Trophoblast cell (in vitro differentiated cells and primary cell): ENCODE measurements around the gene NACA2.

Source experiments
- DNase-seq, 2 donors: peaks; one replicate each; pipeline ENCODE4 v3.0.0-alpha.2; 2016
- H2AFZ ChIP-seq: 2 replicates; pipeline ENCODE4 v1.6.1; 2013; ENCODE audit warnings: low read length, moderate library complexity, mild to moderate bottlenecking; ENCODE audit not compliant: insufficient read depth, poor library complexity
- H2AK5ac ChIP-seq: 2 replicates; pipeline ENCODE4 v1.6.1; 2013; ENCODE audit warnings: mild to moderate bottlenecking, low read length
- H2BK120ac ChIP-seq: 2 replicates; pipeline ENCODE4 v1.6.1; 2013; ENCODE audit warnings: low read length, mild to moderate bottlenecking, moderate library complexity; ENCODE audit not compliant: insufficient read depth, poor library complexity
- H2BK12ac ChIP-seq: 2 replicates; pipeline ENCODE4 v1.6.1; 2013; ENCODE audit warnings: mild to moderate bottlenecking, low read length, moderate library complexity
- H2BK5ac ChIP-seq: 2 replicates; pipeline ENCODE4 v1.6.1; 2013; ENCODE audit warnings: low read length, low read depth, moderate library complexity, mild to moderate bottlenecking; ENCODE audit not compliant: poor library complexity
- H3K14ac ChIP-seq: 2 replicates; pipeline ENCODE4 v1.6.1; 2013; ENCODE audit warnings: mild to moderate bottlenecking, low read length
- H3K18ac ChIP-seq: 2 replicates; pipeline ENCODE4 v1.6.1; 2013; ENCODE audit warnings: mild to moderate bottlenecking, low read length
- H3K23ac ChIP-seq: 2 replicates; pipeline ENCODE4 v1.6.1; 2013; ENCODE audit warnings: low read length
- H3K27ac ChIP-seq: 2 replicates; pipeline ENCODE4 v1.5.1; 2013; ENCODE audit warnings: low read depth, mild to moderate bottlenecking, inconsistent platforms, low read length, moderate library complexity
- H3K27me3 ChIP-seq: 2 replicates; pipeline ENCODE4 v1.6.1; 2013; ENCODE audit warnings: inconsistent platforms, mild to moderate bottlenecking, low read length, moderate library complexity; ENCODE audit not compliant: insufficient read depth
- H3K36me3 ChIP-seq, 2 experiments: 1 replicate in 1 of 2; 2 replicates in 1 of 2; pipeline ENCODE4 v1.6.1; 2013; ENCODE audit warnings: low read length in 2 of 2, mild to moderate bottlenecking in 2 of 2, moderate library complexity in 1 of 2; ENCODE audit not compliant: insufficient read depth in 2 of 2, control insufficient read depth in 1 of 2
- H3K4ac ChIP-seq: 2 replicates; pipeline ENCODE4 v1.6.1; 2013; ENCODE audit warnings: low read depth, mild to moderate bottlenecking, low read length, moderate library complexity
- H3K4me1 ChIP-seq, 2 experiments: 1 replicate in 1 of 2; 2 replicates in 1 of 2; pipeline ENCODE4 v1.6.1; 2013; ENCODE audit warnings: low read length in 2 of 2, mild to moderate bottlenecking in 2 of 2, moderate library complexity in 1 of 2; ENCODE audit not compliant: insufficient read depth in 2 of 2, control insufficient read depth in 1 of 2
- H3K4me2 ChIP-seq: 2 replicates; pipeline ENCODE4 v1.6.1; 2013; ENCODE audit warnings: inconsistent platforms, mild to moderate bottlenecking, low read length, moderate library complexity
- H3K4me3 ChIP-seq: 2 replicates; pipeline ENCODE4 v1.5.1; 2013; ENCODE audit warnings: mild to moderate bottlenecking, low read depth, low read length, inconsistent platforms
- H3K79me1 ChIP-seq: one replicate; pipeline ENCODE4 v1.6.1; 2013; ENCODE audit warnings: low read length
- H3K79me2 ChIP-seq: 2 replicates; pipeline ENCODE4 v1.6.1; 2013; ENCODE audit warnings: low read length, mild to moderate bottlenecking; ENCODE audit not compliant: control insufficient read depth, insufficient read depth, poor library complexity
- H3K9ac ChIP-seq: 2 replicates; pipeline ENCODE4 v1.6.1; 2013; ENCODE audit warnings: mild to moderate bottlenecking, low read length
- H3K9me3 ChIP-seq: 2 replicates; pipeline ENCODE4 v1.6.1; 2013; ENCODE audit warnings: low read depth, mild to moderate bottlenecking, control low read depth, inconsistent platforms, low read length; ENCODE audit not compliant: insufficient read depth
- H4K12ac ChIP-seq: 2 replicates; pipeline ENCODE4 v1.6.1; 2013; ENCODE audit warnings: low read depth, mild to moderate bottlenecking, low read length, moderate library complexity
- H4K8ac ChIP-seq: 2 replicates; pipeline ENCODE4 v1.6.1; 2013; ENCODE audit warnings: low read depth, mild to moderate bottlenecking, low read length, moderate library complexity
- H4K91ac ChIP-seq: one replicate; pipeline ENCODE4 v1.6.1; 2013; ENCODE audit warnings: low read depth, mild to moderate bottlenecking, low read length, moderate library complexity
- WGBS: extraction: QIAGEN DNeasy Blood & Tissue Kit; methylation state at CpG from one replicate; pipeline ENCODE4 v1.1.7; 2013; ENCODE audit warnings: missing lambda C conversion rate; ENCODE audit not compliant: insufficient read length, insufficient coverage; ENCODE audit errors: extremely low coverage; 5-methylcytosine and 5-hydroxymethylcytosine counted together

The NACA2 gene

GRCh38 chr17:61591930-61592329 lies 911 bp upstream of the NACA2 start:
- Histone ChIP-seq H3K9ac (no peak overlapping the region), H3K4me1 (no peaks in the 10 kb centered on the region), H4K8ac (no peak overlapping the region), H3K36me3 (no peaks in the 10 kb centered on the region), H3K23ac (no peak overlapping the region), H3K27me3 (no peaks in the 10 kb centered on the region), H3K4ac (no peak overlapping the region), H3K18ac (no peak overlapping the region), H2AK5ac (no peak overlapping the region), H3K27ac (no peak overlapping the region), H4K12ac (no peak overlapping the region), H2BK12ac (no peak overlapping the region), H2AFZ (no peak overlapping the region), H3K14ac (no peak overlapping the region), H3K79me1 (no peaks in the 10 kb centered on the region), H2BK120ac (no peak overlapping the region), H3K9me3 (peaks cover 2% of the 10 kb centered on the region), H3K4me2 (no peak overlapping the region), H3K79me2 (no peaks in the 10 kb centered on the region), H4K91ac (no peak overlapping the region), H2BK5ac (no peak overlapping the region), H3K4me3 (no peak overlapping the region)
- no CpG with 5 or more reads among the region's 8 CpGs for WGBS
- no peak for DNase-seq

GRCh38 chr17:61589990-61590389 lies 1.0 kb downstream of the NACA2 start:
- Histone ChIP-seq H4K12ac (no peak overlapping the region), H3K4me2 (no peak overlapping the region), H3K23ac (no peak overlapping the region), H2AK5ac (no peak overlapping the region), H2BK5ac (no peak overlapping the region), H2BK120ac (no peak overlapping the region), H2AFZ (no peak overlapping the region), H3K27ac (no peak overlapping the region), H3K79me2 (no peaks in the 10 kb centered on the region), H3K14ac (no peak overlapping the region), H3K4me1 (no peaks in the 10 kb centered on the region), H3K4ac (no peak overlapping the region), H3K9ac (no peak overlapping the region), H4K91ac (no peak overlapping the region), H3K36me3 (no peaks in the 10 kb centered on the region), H3K79me1 (no peaks in the 10 kb centered on the region), H3K9me3 (peaks cover 2% of the 10 kb centered on the region), H3K27me3 (no peaks in the 10 kb centered on the region), H2BK12ac (no peak overlapping the region), H3K4me3 (no peak overlapping the region), H3K18ac (no peak overlapping the region), H4K8ac (no peak overlapping the region)
- DNase-seq, result no peak
- WGBS, result no CpG with 5 or more reads among the region's 5 CpGs

- Histone ChIP-seq H2BK12ac (no peak overlapping the region), H3K4me2 (no peak overlapping the region), H4K8ac (no peak overlapping the region), H4K12ac (no peak overlapping the region), H2BK120ac (no peak overlapping the region), H3K23ac (no peak overlapping the region), H3K14ac (no peak overlapping the region), H3K9me3 (peaks cover 2% of the 10 kb centered on the region), H4K91ac (no peak overlapping the region), H3K36me3 (no peaks in the 10 kb centered on the region), H2AFZ (no peak overlapping the region), H3K27me3 (no peaks in the 10 kb centered on the region), H3K4ac (no peak overlapping the region), H3K79me1 (no peaks in the 10 kb centered on the region), H3K79me2 (no peaks in the 10 kb centered on the region), H2AK5ac (no peak overlapping the region), H2BK5ac (no peak overlapping the region), H3K27ac (no peak overlapping the region), H3K9ac (no peak overlapping the region), H3K18ac (no peak overlapping the region), H3K4me3 (no peak overlapping the region), H3K4me1 (no peaks in the 10 kb centered on the region)
- no CpG with 5 or more reads among the region's 4 CpGs for WGBS
- no peak for DNase-seq
Measured at GRCh38 chr17:61587807-61588660, 3.0 kb downstream of the NACA2 start.

GRCh38 chr17:61587242-61587641 lies 3.8 kb downstream of the NACA2 start:
- Histone ChIP-seq H3K4me3 (no peak overlapping the region), H3K79me2 (no peaks in the 10 kb centered on the region), H3K23ac (no peak overlapping the region), H3K14ac (no peak overlapping the region), H3K27ac (no peak overlapping the region), H3K27me3 (no peaks in the 10 kb centered on the region), H3K36me3 (no peaks in the 10 kb centered on the region), H2BK5ac (no peak overlapping the region), H3K79me1 (no peaks in the 10 kb centered on the region), H4K12ac (no peak overlapping the region), H3K9ac (no peak overlapping the region), H4K8ac (no peak overlapping the region), H2BK120ac (no peak overlapping the region), H2BK12ac (no peak overlapping the region), H3K18ac (no peak overlapping the region), H2AFZ (no peak overlapping the region), H3K4me1 (no peaks in the 10 kb centered on the region), H3K4me2 (no peak overlapping the region), H3K9me3 (peaks cover 2% of the 10 kb centered on the region), H4K91ac (no peak overlapping the region), H3K4ac (no peak overlapping the region), H2AK5ac (no peak overlapping the region)
- DNase-seq, result no peak
- WGBS, result no CpG with 5 or more reads among the region's 1 CpG
